Astrocyte of the cerebellum (primary cell): ENCODE measurements around the gene ZNF280B.
"Not testable (repeated sequence)": the region's sequence is repeated elsewhere in the genome, so short reads cannot be mapped to it uniquely, and the experiment has no call there.

Experiments used
- DNase-seq: peaks from one replicate; pipeline ENCODE4 v3.0.0-alpha.2; 2011; ENCODE audit warnings: low read depth
- H3K4me3 ChIP-seq: 2 replicates; pipeline ENCODE4 v1.5.1; 2011; ENCODE audit warnings: mild to moderate bottlenecking, low read depth, low read length, moderate library complexity
- in situ Hi-C: cut with HindIII; loops from 2 replicates; pipeline ENCODE4 v1.10.0; 2017; ENCODE audit warnings: low sequenced_read_pairs
- TF ChIP-seq, protein P1 (sequence below): IDR thresholded peaks from 2 replicates; pipeline ENCODE4 v1.5.1; 2012; ENCODE audit warnings: low read length, low read depth, moderate library complexity, mild to moderate bottlenecking; ENCODE audit errors: missing control alignments

ZNF280B gene

DNA sequence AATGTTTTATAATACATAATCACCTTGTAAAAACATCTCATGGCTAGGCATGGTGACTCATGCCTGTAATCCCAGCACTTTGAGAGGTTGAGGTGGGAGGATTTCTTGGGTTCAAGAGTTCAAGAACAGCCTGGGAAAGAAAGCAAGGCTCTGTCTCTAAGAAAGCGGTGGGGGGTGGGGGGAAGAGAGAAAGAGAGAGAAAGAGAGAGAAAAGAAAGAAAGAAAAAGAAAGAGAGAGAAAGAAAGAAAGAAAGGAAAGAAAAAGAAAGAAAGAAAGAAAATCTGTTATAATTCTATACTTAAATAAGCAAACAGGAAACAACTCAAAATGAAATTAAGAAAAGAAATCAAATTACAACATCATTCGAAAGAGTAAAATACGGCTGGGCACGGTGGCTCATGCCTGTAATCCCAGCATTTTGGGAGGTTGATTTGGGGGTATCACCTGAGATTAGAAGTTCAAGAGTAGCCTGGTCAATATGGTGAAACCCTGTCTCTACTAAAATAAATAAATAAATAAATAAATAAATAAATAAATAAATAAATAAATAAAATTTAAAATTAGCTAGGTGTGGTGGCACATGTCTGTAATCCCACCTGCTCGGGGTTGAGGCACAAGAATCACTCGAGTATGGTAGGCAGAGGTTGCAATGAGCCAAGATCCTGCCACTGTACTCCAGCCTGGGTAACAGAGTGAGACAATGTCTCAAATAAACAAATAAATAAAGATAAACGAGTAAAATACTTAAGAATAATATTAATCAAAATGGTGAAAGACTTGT, 65.4 kb downstream of the ZNF280B start:
- in situ Hi-C loops: no loop called here
- TF ChIP-seq, protein P1, sequence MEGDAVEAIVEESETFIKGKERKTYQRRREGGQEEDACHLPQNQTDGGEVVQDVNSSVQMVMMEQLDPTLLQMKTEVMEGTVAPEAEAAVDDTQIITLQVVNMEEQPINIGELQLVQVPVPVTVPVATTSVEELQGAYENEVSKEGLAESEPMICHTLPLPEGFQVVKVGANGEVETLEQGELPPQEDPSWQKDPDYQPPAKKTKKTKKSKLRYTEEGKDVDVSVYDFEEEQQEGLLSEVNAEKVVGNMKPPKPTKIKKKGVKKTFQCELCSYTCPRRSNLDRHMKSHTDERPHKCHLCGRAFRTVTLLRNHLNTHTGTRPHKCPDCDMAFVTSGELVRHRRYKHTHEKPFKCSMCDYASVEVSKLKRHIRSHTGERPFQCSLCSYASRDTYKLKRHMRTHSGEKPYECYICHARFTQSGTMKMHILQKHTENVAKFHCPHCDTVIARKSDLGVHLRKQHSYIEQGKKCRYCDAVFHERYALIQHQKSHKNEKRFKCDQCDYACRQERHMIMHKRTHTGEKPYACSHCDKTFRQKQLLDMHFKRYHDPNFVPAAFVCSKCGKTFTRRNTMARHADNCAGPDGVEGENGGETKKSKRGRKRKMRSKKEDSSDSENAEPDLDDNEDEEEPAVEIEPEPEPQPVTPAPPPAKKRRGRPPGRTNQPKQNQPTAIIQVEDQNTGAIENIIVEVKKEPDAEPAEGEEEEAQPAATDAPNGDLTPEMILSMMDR: no peak
- no peak overlapping the region for H3K4me3 ChIP-seq
- DNase-seq: no peak

DNA sequence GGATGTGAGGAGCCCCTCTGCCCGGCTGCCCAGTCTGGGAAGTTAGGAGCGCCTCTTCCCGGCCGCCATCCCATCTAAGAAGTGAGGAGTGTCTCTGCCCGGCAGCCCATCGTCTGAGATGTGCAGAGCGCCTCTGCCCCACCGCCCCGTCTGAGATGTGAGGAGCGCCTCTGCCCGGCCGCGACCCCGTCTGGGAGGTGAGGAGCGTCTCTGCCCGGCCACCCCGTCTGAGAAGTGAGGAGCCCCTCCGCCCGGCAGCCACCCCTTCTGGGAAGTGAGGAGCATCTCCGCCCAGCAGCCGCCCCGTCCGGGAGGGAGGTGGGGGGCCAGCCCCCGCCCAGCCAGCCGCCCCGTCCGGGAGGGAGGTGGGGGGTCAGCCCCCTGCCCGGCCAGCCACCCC, 66.9 kb downstream of the ZNF280B start:
- in situ Hi-C loops, DNase-seq: not testable (repeated sequence)

DNA sequence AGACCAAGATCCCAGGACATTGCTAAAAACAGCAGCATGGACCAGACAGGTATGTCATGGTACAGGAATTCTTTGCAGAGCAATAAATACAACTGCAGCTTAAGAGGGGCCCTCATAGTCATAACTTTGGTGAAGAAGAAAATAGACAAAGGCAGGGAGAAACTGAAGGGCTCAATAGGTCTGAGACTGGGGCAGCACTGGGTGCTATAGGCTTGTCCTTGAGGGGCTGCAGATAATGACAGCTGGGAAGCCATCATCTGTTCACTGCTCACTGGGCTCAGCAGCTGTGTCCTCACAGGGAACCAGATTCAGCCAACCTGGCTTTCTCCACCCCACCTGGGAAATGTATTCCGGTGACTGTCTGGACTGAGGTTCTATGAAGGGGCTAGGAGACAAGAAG, 68.4 kb downstream of the ZNF280B start:
- in situ Hi-C loops: no loop called here
- TF ChIP-seq, protein P1: no peak
- no peak for DNase-seq
- no peak overlapping the region for H3K4me3 ChIP-seq

More for the DNA sequence above, 66.9 kb downstream of the ZNF280B start:
- not testable (repeated sequence) for H3K4me3 ChIP-seq
